ENCODE results near the gene TRIB2. TPM values are rescaled to one million over a fixed set of nuclear protein-coding genes. Genes with fewer than 3 reads are reported as not detected.

The TRIB2 gene
- total RNA-seq, 1 experiment from 2014 or later, result 132 TPM

GRCh38 chr2:12720278-12720620, 3.5 kb downstream of the TRIB2 start:
- peak; percentile 48 for DNase-seq (ENCODE audit: low read depth)

GRCh38 chr2:12720754-12721378, 4.1 kb downstream of the TRIB2 start:
- no peak for DNase-seq (ENCODE audit: low read depth)

- peak; percentile 87 for DNase-seq (ENCODE audit: low read depth)
Measured at GRCh38 chr2:12721566-12722446, 5.1 kb downstream of the TRIB2 start.

GRCh38 chr2:12722447-12723316, 5.9 kb downstream of the TRIB2 start:
- DNase-seq (ENCODE audit: low read depth), result no peak

GRCh38 chr2:12723736-12724463, 7.2 kb downstream of the TRIB2 start:
- peak; percentile 47 for DNase-seq (ENCODE audit: low read depth)

- DNase-seq (ENCODE audit: low read depth), result peak; percentile 49
Measured at GRCh38 chr2:12725233-12726187, 8.8 kb downstream of the TRIB2 start.

- no peak for DNase-seq (ENCODE audit: low read depth)
Measured at GRCh38 chr2:12726271-12726670, 9.5 kb downstream of the TRIB2 start.

- peak; percentile 88 for DNase-seq (ENCODE audit: low read depth)
Measured at GRCh38 chr2:12727065-12727464, 10.3 kb downstream of the TRIB2 start.

GRCh38 chr2:12727641-12728040, 10.9 kb downstream of the TRIB2 start:
- DNase-seq (ENCODE audit: low read depth), result no peak

GRCh38 chr2:12728221-12728777, 11.6 kb downstream of the TRIB2 start:
- DNase-seq (ENCODE audit: low read depth), result no peak

GRCh38 chr2:12730265-12730664, 13.5 kb downstream of the TRIB2 start:
- DNase-seq (ENCODE audit: low read depth), result no peak

GRCh38 chr2:12731701-12732280, 15.1 kb downstream of the TRIB2 start:
- DNase-seq (ENCODE audit: low read depth), result no peak

- DNase-seq (ENCODE audit: low read depth), result no peak
Measured at GRCh38 chr2:12732651-12733050, 15.9 kb downstream of the TRIB2 start.

GRCh38 chr2:12733846-12734245, 17.1 kb downstream of the TRIB2 start:
- no peak for DNase-seq (ENCODE audit: low read depth)

GRCh38 chr2:12734914-12735654, 18.3 kb downstream of the TRIB2 start:
- DNase-seq (ENCODE audit: low read depth), result no peak

GRCh38 chr2:12737297-12737696, 20.6 kb downstream of the TRIB2 start:
- no peak for DNase-seq (ENCODE audit: low read depth)

- DNase-seq (ENCODE audit: low read depth), result peak; percentile 98
Measured at GRCh38 chr2:12737738-12738485, 21.2 kb downstream of the TRIB2 start.

- DNase-seq (ENCODE audit: low read depth), result no peak
Measured at GRCh38 chr2:12739721-12740254, 23.1 kb downstream of the TRIB2 start.

Data from RPMI7951 (cell line).